NB4 (cell line): ENCODE data around the gene RPS6KA2.

Experiments
- POLR2A ChIP-seq: IDR thresholded peaks from 2 replicates; pipeline ENCODE4 v1.6.1; 2011; ENCODE audit warnings: mild to moderate bottlenecking; ENCODE audit not compliant: insufficient read length; ENCODE audit errors: extremely low read depth
- TF ChIP-seq, protein P1 (sequence below): IDR thresholded peaks from one replicate; pipeline ENCODE4 v1.5.1; 2012; ENCODE audit warnings: low read depth, low read length

DNA sequence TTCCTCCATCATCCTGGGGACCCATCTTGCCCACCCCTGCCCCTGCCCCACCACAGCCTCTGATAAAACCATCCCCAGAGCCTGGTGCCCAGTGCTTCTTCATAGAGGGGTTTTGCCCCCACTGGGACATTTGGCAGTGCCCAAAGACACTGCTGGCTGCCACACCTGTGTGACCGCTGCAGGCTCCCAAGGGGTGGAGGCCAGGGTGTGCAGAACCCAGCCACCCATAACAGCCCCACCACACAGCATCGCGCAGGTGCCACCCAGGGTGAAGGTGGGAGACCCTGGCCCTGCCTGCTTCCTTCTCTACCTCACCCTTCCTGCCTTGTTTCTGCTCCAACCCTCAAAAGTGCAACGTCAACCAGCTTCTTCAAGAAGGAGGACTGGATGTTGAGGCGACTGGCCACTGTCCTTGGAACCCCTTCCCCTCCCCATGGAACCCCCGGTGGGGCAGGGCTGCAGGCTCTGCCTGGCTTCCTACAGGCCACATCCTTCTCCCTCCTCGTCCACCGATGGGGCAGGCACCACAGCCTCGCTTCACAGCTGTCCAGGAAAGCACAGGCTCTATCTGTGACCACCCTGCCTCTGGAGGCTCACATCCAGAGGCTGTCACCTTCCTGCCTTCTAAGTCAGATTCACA is 165.1 kb downstream of the RPS6KA2 start:
- no peak for TF ChIP-seq POLR2A
- TF ChIP-seq, protein P1, sequence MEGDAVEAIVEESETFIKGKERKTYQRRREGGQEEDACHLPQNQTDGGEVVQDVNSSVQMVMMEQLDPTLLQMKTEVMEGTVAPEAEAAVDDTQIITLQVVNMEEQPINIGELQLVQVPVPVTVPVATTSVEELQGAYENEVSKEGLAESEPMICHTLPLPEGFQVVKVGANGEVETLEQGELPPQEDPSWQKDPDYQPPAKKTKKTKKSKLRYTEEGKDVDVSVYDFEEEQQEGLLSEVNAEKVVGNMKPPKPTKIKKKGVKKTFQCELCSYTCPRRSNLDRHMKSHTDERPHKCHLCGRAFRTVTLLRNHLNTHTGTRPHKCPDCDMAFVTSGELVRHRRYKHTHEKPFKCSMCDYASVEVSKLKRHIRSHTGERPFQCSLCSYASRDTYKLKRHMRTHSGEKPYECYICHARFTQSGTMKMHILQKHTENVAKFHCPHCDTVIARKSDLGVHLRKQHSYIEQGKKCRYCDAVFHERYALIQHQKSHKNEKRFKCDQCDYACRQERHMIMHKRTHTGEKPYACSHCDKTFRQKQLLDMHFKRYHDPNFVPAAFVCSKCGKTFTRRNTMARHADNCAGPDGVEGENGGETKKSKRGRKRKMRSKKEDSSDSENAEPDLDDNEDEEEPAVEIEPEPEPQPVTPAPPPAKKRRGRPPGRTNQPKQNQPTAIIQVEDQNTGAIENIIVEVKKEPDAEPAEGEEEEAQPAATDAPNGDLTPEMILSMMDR: no peak
